HepG2 (cell line): ENCODE results near the gene DOCK1. TPM values are rescaled to one million over a fixed set of nuclear protein-coding genes. Genes with fewer than 3 reads are reported as not detected.
A peak's percentile ranks its signal among the peaks of the same experiment; 100 is the strongest.

Experiments used
- ATAC-seq: fragments of 200-7000 bp; cut with Tn5 transposase; 3 replicates; pipeline ENCODE4 v1.9.1; 2020; ENCODE audit warnings: mild to moderate bottlenecking, moderate library complexity
- BruUV-seq: library from RNA; stranded (reverse); fragments of 400-500 nt; replicated peaks from 2 replicates; lab custom pipeline; 2021; lab: Mats Ljungman, UMichigan
- CTCF ChIA-PET: fragments of 300-600 bp; formaldehyde crosslinking; extraction: SDS; loops from one replicate; lab custom pipeline; 2021; ENCODE audit warnings: low total read pairs, inconsistent platforms, low intra/inter-chr PET ratio; lab: Yijun Ruan, JAX
- POLR2A ChIA-PET: fragments of 350-600 bp; sonication (Branson Sonifier 250); formaldehyde crosslinking; loops from one replicate; lab custom pipeline; 2020; ENCODE audit warnings: antibody characterized with exemption, inconsistent platforms; lab: Yijun Ruan, JAX
- DNase-seq: peaks from one replicate; pipeline ENCODE4 v3.0.0-alpha.2; 2015; ENCODE audit warnings: low spot score
- FAIRE-seq: peaks from 3 replicates; lab custom pipeline; 2011; peaks lifted over from hg19 to GRCh38; lab: Jason Lieb, UNC
- H2AFZ ChIP-seq: one replicate; pipeline ENCODE4 v1.6.1; 2011; ENCODE audit warnings: low read length, inconsistent platforms
- H3K27ac ChIP-seq: fragments of 300-600 bp; 3 replicates; pipeline ENCODE4 v1.8.0; 2011; ENCODE audit warnings: mixed run types, mild to moderate bottlenecking, mixed read lengths, low read length, inconsistent platforms; ENCODE audit not compliant: insufficient read depth; ENCODE audit errors: extremely low read length
- H3K27me3 ChIP-seq, 2 experiments: fragments of 200-600 bp in 1 of 2; 2 replicates in 1 of 2; 3 replicates in 1 of 2; pipeline versions ENCODE4 v1.6.0 to v1.8.0; 2011; ENCODE audit warnings: low read length in 2 of 2, mild to moderate bottlenecking in 2 of 2, moderate library complexity in 2 of 2, inconsistent platforms in 1 of 2; ENCODE audit not compliant: insufficient read depth in 2 of 2, control insufficient read depth in 1 of 2
- H3K36me3 ChIP-seq, 2 experiments: fragments of 200-600 bp in 1 of 2; replicated peaks in 1 of 2; 2 replicates in 1 of 2; 3 replicates in 1 of 2; pipeline versions ENCODE4 v1.5.1 to v1.8.0; 2011; ENCODE audit warnings: low read length in 2 of 2, inconsistent platforms in 1 of 2; ENCODE audit not compliant: insufficient read depth in 2 of 2, control insufficient read depth in 1 of 2
- H3K4me1 ChIP-seq: 2 replicates; pipeline ENCODE4 v1.5.1; 2012; ENCODE audit warnings: low read length, inconsistent platforms; ENCODE audit not compliant: insufficient read depth
- H3K4me2 ChIP-seq: 2 replicates; pipeline ENCODE4 v1.6.0; 2011; ENCODE audit warnings: low read depth, low read length, inconsistent platforms
- H3K4me3 ChIP-seq, 3 experiments: fragments of 200-600 bp in 1 of 3; sonication (generic), shearing (Covaris generic) in 1 of 3; replicated peaks in 1 of 3; 2 replicates each; pipeline ENCODE4 v1.5.1; 2011 to 2016; ENCODE audit warnings: low read length in 3 of 3, inconsistent platforms in 2 of 3, low read depth in 2 of 3, mild to moderate bottlenecking in 2 of 3, control low read depth in 1 of 3, mixed read lengths in 1 of 3; ENCODE audit not compliant: insufficient read depth in 1 of 3
- H3K79me2 ChIP-seq: one replicate; pipeline ENCODE4 v1.6.1; 2011; ENCODE audit warnings: low read length, inconsistent platforms; ENCODE audit not compliant: insufficient read depth
- H3K9ac ChIP-seq: 2 replicates; pipeline ENCODE4 v1.6.0; 2011; ENCODE audit warnings: mild to moderate bottlenecking, low read depth, low read length, inconsistent platforms; ENCODE audit not compliant: insufficient read depth
- H3K9me3 ChIP-seq: 2 replicates; pipeline ENCODE4 v1.5.1; 2012; ENCODE audit warnings: mild to moderate bottlenecking, low read length
- H4K20me1 ChIP-seq: 2 replicates; pipeline ENCODE4 v1.6.0; 2011; ENCODE audit warnings: inconsistent platforms, mild to moderate bottlenecking, low read length, moderate library complexity; ENCODE audit not compliant: insufficient read depth
- CHD4 ChIP-seq: fragments of 200-600 bp; sonication (generic); IDR thresholded peaks from 2 replicates; pipeline ENCODE4 v1.7.0; 2017; ENCODE audit warnings: mild to moderate bottlenecking, low read length, borderline replicate concordance
- HDAC1 ChIP-seq: sonication (generic); formaldehyde crosslinking; IDR thresholded peaks from 2 replicates; pipeline ENCODE4 v1.5.1; 2020; ENCODE audit warnings: mild to moderate bottlenecking, missing genetic modification reagents
- HNRNPLL ChIP-seq: fragments of 200-400 bp; formaldehyde crosslinking; IDR thresholded peaks from 2 replicates; pipeline ENCODE4 v1.6.1; 2017; ENCODE audit warnings: mild to moderate bottlenecking, low read depth, low read length; ENCODE audit not compliant: poor library complexity, severe bottlenecking
- KDM1A ChIP-seq: IDR thresholded peaks from 2 replicates; pipeline ENCODE4 v1.6.1; 2016; ENCODE audit warnings: missing compliant biosample characterization
- MEF2D ChIP-seq: sonication (generic); formaldehyde crosslinking; IDR thresholded peaks from 2 replicates; pipeline ENCODE4 v1.5.1; 2020; ENCODE audit warnings: mild to moderate bottlenecking, missing genetic modification reagents
- PHF8 ChIP-seq: sonication (generic); formaldehyde crosslinking; IDR thresholded peaks from 2 replicates; pipeline ENCODE4 v1.5.0; 2020; ENCODE audit warnings: missing genetic modification reagents
- PRDM15 ChIP-seq: sonication (generic); formaldehyde crosslinking; IDR thresholded peaks from 2 replicates; pipeline ENCODE4 v1.4.0; 2020; ENCODE audit warnings: missing genetic modification reagents
- RORA ChIP-seq: sonication (generic); formaldehyde crosslinking; IDR thresholded peaks from 2 replicates; pipeline ENCODE4 v1.5.0; 2020; ENCODE audit warnings: mild to moderate bottlenecking, missing genetic modification reagents, moderate library complexity
- SRY ChIP-seq: sonication (generic); formaldehyde crosslinking; IDR thresholded peaks from 2 replicates; pipeline ENCODE4 v1.8.0; 2022; ENCODE audit warnings: mild to moderate bottlenecking, missing genetic modification reagents
- ZNF17 ChIP-seq: sonication (generic); formaldehyde crosslinking; IDR thresholded peaks from 2 replicates; pipeline ENCODE4 v1.5.0; 2020; ENCODE audit warnings: mild to moderate bottlenecking, missing genetic modification reagents
- ZNF3 ChIP-seq: IDR thresholded peaks from 2 replicates; pipeline ENCODE4 v1.7.0; 2017; ENCODE audit warnings: inconsistent platforms
- ZNF362 ChIP-seq: sonication (generic); formaldehyde crosslinking; IDR thresholded peaks from 2 replicates; pipeline ENCODE4 v1.4.0; 2020; ENCODE audit warnings: missing genetic modification reagents, mild to moderate bottlenecking, borderline replicate concordance
- ZNF503 ChIP-seq: sonication (generic); formaldehyde crosslinking; IDR thresholded peaks from 2 replicates; pipeline ENCODE4 v1.4.0; 2020; ENCODE audit warnings: missing genetic modification reagents
- ZNF790 ChIP-seq: sonication (generic); formaldehyde crosslinking; IDR thresholded peaks from 2 replicates; pipeline ENCODE4 v1.8.0; 2022; ENCODE audit warnings: missing genetic modification reagents, mild to moderate bottlenecking, borderline replicate concordance
- ZXDC ChIP-seq: sonication (generic); formaldehyde crosslinking; IDR thresholded peaks from 2 replicates; pipeline ENCODE4 v1.5.0; 2020; ENCODE audit warnings: mild to moderate bottlenecking, missing genetic modification reagents
- WGBS: methylation state at CpG from one replicate; pipeline ENCODE4 v1.1.6; 2017; ENCODE audit warnings: low lambda C conversion rate; 5-methylcytosine and 5-hydroxymethylcytosine counted together
- in situ Hi-C: cut with HindIII; loops from 2 replicates; pipeline ENCODE4 v1.10.0; 2017; ENCODE audit warnings: low pct_unique_long_range_greater_than_20kb; ENCODE audit not compliant: extremely low pct_ligation_motif_present
- intact Hi-C: fragments of 100-400 bp; cut with micrococcal nuclease; formaldehyde crosslinking; loops from one replicate; pipeline ENCODE4 v1.10.0; 2022; ENCODE audit not compliant: unreplicated experiment
- polyA plus RNA-seq, 8 experiments: library from polyadenylated mRNA; depleted of rRNA in 3 of 8; stranded (reverse) in 7 of 8; unstranded in 1 of 8; fragments of >200 nt; fragmentation: Illumina TruSeq in 4 of 8; extraction: Trizol in 4 of 8; gene quantifications; 2 replicates each; pipeline versions ENCODE4 v1.2.1 to v1.2.3, GENCODE V29; 2011 to 2016; ENCODE audit warnings: low read depth in 4 of 8, missing spikeins in 1 of 8, mixed read lengths in 1 of 8; ENCODE audit not compliant: insufficient read depth in 1 of 8
- total RNA-seq, 5 experiments: library from RNA; depleted of rRNA; stranded (reverse); fragments of >200 nt; fragmentation: Illumina TruSeq; extraction: Trizol; gene quantifications; 2 replicates each; pipeline ENCODE4 v1.2.3, GENCODE V29; 2016; ENCODE audit warnings: low read depth in 1 of 5

Gene DOCK1
- total and polyA plus RNA-seq, 2 of the 13 experiments (the other 11 are each of a cell fraction or from before 2014, with no cell fraction given): 8.3 to 25.5 TPM

GRCh38 chr10:126876456-126876855 lies 28.8 kb upstream of the DOCK1 start (continued):
- TF ChIP-seq ZXDC (no peak), HNRNPLL (no peak)

DNA sequence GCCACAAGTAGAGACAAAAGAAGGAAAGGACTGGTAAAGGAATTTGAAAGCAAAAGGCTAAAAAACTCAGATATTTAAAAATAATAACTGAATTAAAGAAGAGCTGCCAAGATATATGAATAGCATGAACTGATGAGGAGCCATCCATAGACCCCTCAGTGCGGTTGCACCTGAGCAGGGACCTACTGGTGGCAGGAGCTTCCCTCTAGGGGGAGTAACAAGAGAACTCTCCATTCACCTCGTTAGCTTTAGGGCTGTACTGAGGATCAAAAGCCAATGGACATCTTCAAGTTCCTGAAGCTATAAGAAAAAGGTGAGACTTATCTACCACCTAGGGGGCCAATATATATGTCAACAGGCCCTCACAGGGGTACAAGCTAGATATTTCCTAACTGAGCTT lies 27.8 kb upstream of the DOCK1 start:
- H3K4me3 ChIP-seq: no peak overlapping the region
- DNase-seq (no peak), ATAC-seq (peak; percentile 45; the same call in 1 of the 3 replicates), FAIRE-seq (no peak)
- ChIA-PET CTCF (no interaction called here), POLR2A (no interaction called here)
- no peaks in the 10 kb centered on the region for H3K4me1 ChIP-seq
- H4K20me1 ChIP-seq: no peaks in the 10 kb centered on the region
- H3K9ac ChIP-seq: no peak overlapping the region
- no peaks in the 10 kb centered on the region for H3K79me2 ChIP-seq
- no peak overlapping the region for H3K4me2 ChIP-seq
- no peaks in the 10 kb centered on the region for H3K9me3 ChIP-seq
- no peak overlapping the region for H2AFZ ChIP-seq
- H3K27me3 ChIP-seq: peaks cover 3 to 47% of the 10 kb centered on the region in 2 experiments; a peak in 4 of 5 replicates
- in situ Hi-C loops (no loop called here), intact Hi-C loops (no loop called here)
- no peaks in the 10 kb centered on the region for H3K36me3 ChIP-seq
- no TSS peak for BruUV-seq
- WGBS: 3% methylated on average over 2 of the region's 2 CpGs
- H3K27ac ChIP-seq: no peak overlapping the region
- TF ChIP-seq KDM1A (CRISPR knock-in tag) (no peak), PRDM15 (CRISPR knock-in tag) (no peak), PHF8 (CRISPR knock-in tag) (no peak), CHD4 (no peak), ZNF362 (CRISPR knock-in tag) (no peak), ZNF790 (CRISPR knock-in tag) (no peak), HDAC1 (CRISPR knock-in tag) (no peak), MEF2D (CRISPR knock-in tag) (no peak), SRY (CRISPR knock-in tag) (no peak), ZNF3 (CRISPR knock-in tag) (no peak), ZNF503 (CRISPR knock-in tag) (no peak), RORA (no peak), ZNF17 (CRISPR knock-in tag) (no peak)
